Smooth muscle cell (in vitro differentiated cells): Measurements from ENCODE around the gene CIDEC. TPM values are rescaled to one million over a fixed set of nuclear protein-coding genes. Genes with fewer than 3 reads are reported as not detected.

Experiments used
- DNase-seq: peaks from one replicate; lab custom pipeline; 2025; ENCODE audit not compliant: unreplicated experiment; lab: John Stamatoyannopoulos, UW
- H2AFZ ChIP-seq: fragments of 200-600 bp; sonication (generic); 2 replicates; pipeline ENCODE4 v1.6.0; 2016; ENCODE audit warnings: antibody characterized with exemption, low read depth, mild to moderate bottlenecking
- H3F3A ChIP-seq: fragments of 200-600 bp; sonication (generic); 2 replicates; pipeline ENCODE4 v1.6.0; 2017; ENCODE audit warnings: antibody characterized with exemption, low read depth
- H3K27ac ChIP-seq: fragments of 200-600 bp; sonication (generic); 2 replicates; pipeline ENCODE4 v1.5.1; 2016; ENCODE audit warnings: low read depth, mild to moderate bottlenecking
- H3K27me3 ChIP-seq: fragments of 200-600 bp; sonication (generic); 2 replicates; pipeline ENCODE4 v1.6.1; 2016; ENCODE audit warnings: low read depth, mild to moderate bottlenecking
- H3K36me3 ChIP-seq: fragments of 200-600 bp; sonication (generic); 2 replicates; pipeline ENCODE4 v1.5.1; 2016; ENCODE audit warnings: low read depth
- H3K4me1 ChIP-seq: fragments of 200-600 bp; sonication (generic); 2 replicates; pipeline ENCODE4 v1.5.1; 2016; ENCODE audit warnings: low read depth
- H3K4me2 ChIP-seq: fragments of 200-600 bp; sonication (generic); 2 replicates; pipeline ENCODE4 v1.6.0; 2016; ENCODE audit warnings: mild to moderate bottlenecking
- H3K4me3 ChIP-seq: fragments of 200-600 bp; sonication (generic); 2 replicates; pipeline ENCODE4 v1.5.1; 2016; ENCODE audit warnings: mild to moderate bottlenecking
- H3K79me2 ChIP-seq: fragments of 200-600 bp; sonication (generic); 2 replicates; pipeline ENCODE4 v1.6.0; 2016; ENCODE audit warnings: low read depth, mild to moderate bottlenecking
- H3K9ac ChIP-seq: fragments of 200-600 bp; sonication (generic); 2 replicates; pipeline ENCODE4 v1.6.0; 2016; ENCODE audit warnings: low read depth
- H3K9me3 ChIP-seq: fragments of 200-600 bp; sonication (generic); replicated peaks from 2 replicates; pipeline ENCODE4 v1.5.1; 2016; ENCODE audit warnings: low read depth
- H4K20me1 ChIP-seq: fragments of 200-600 bp; sonication (generic); 2 replicates; pipeline ENCODE4 v1.6.0; 2016; ENCODE audit warnings: low read depth
- WGBS: methylation state at CpG from one replicate; pipeline ENCODE4 v1.1.7; 2016; ENCODE audit warnings: low lambda C conversion rate; 5-methylcytosine and 5-hydroxymethylcytosine counted together
- polyA plus RNA-seq: library from polyadenylated mRNA; unstranded; fragments of >200 nt; fragmentation: Nextera tagmentation; extraction: Ambion mirVana; gene quantifications from 2 replicates; pipeline ENCODE4 v1.2.1, GENCODE V29; 2016
- total RNA-seq: library from RNA; depleted of rRNA; stranded (reverse); fragments of >200 nt; gene quantifications from 2 replicates; pipeline ENCODE4 v1.2.3, GENCODE V29; 2014
- TF ChIP-seq, protein P1 (sequence below): fragments of 200-600 bp; sonication (generic); IDR thresholded peaks from 2 replicates; pipeline ENCODE4 v1.5.1; 2017; ENCODE audit warnings: borderline replicate concordance, mild to moderate bottlenecking, antibody characterized with exemption; ENCODE audit not compliant: insufficient read depth, poor library complexity, severe bottlenecking

CIDEC gene
- total and polyA plus RNA-seq, 2 experiments from 2014 or later, result not detected

DNA sequence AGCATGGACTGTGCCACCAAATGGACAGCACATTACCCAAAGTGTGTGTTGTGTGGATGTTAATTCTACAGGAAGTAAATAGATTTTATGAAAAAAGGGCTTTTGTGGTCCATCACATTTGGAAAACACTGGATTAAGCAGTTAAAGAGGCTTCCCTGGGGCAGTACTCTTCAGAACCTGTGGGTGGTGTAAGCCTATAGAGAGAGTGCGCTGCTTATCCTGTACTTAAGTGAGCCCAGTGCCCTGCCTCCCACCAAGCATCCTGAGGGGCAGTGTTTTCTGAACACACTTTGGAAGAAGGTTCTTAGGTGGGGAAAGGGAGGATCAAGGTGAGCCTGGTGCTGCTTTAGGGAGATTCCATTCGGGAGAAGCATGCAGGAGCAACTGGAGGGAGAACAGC, 59.1 kb downstream of the CIDEC start:
- H4K20me1 ChIP-seq, result no peaks in the 10 kb centered on the region
- no peak overlapping the region for H3K4me3 ChIP-seq
- no peak overlapping the region for H3K27ac ChIP-seq
- H2AFZ ChIP-seq, result no peak overlapping the region
- H3K4me2 ChIP-seq, result no peak overlapping the region
- H3K9ac ChIP-seq, result no peak overlapping the region
- H3F3A ChIP-seq, result no peaks in the 10 kb centered on the region
- H3K9me3 ChIP-seq, result no peaks in the 10 kb centered on the region
- H3K79me2 ChIP-seq, result no peaks in the 10 kb centered on the region
- no peaks in the 10 kb centered on the region for H3K36me3 ChIP-seq
- TF ChIP-seq, protein P1, sequence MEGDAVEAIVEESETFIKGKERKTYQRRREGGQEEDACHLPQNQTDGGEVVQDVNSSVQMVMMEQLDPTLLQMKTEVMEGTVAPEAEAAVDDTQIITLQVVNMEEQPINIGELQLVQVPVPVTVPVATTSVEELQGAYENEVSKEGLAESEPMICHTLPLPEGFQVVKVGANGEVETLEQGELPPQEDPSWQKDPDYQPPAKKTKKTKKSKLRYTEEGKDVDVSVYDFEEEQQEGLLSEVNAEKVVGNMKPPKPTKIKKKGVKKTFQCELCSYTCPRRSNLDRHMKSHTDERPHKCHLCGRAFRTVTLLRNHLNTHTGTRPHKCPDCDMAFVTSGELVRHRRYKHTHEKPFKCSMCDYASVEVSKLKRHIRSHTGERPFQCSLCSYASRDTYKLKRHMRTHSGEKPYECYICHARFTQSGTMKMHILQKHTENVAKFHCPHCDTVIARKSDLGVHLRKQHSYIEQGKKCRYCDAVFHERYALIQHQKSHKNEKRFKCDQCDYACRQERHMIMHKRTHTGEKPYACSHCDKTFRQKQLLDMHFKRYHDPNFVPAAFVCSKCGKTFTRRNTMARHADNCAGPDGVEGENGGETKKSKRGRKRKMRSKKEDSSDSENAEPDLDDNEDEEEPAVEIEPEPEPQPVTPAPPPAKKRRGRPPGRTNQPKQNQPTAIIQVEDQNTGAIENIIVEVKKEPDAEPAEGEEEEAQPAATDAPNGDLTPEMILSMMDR, result peak; percentile 8
- no peaks in the 10 kb centered on the region for H3K27me3 ChIP-seq
- no peak for DNase-seq
- WGBS, result 44% methylated on average over 2 of the region's 2 CpGs
- H3K4me1 ChIP-seq, result no peaks in the 10 kb centered on the region

DNA sequence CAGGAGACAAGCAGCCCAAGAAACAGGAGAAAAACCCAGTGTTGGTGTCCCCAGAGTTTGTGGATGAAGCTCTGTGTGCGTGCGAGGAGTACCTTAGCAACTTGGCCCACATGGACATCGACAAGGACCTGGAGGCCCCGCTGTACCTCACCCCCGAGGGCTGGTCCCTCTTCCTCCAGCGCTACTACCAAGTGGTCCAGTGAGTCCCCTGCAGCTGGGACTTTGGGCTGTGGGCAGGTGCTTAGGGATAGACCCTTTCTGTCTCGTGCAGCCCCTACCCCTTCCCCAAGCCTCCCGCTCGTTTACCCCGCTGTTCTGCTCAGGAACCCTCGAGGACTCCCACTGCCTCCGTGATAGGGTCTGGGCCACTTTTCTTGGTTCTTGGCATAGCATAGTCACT, 59.5 kb downstream of the CIDEC start:
- Histone ChIP-seq H3K4me1 (no peaks in the 10 kb centered on the region), H3K36me3 (no peaks in the 10 kb centered on the region), H3K9me3 (no peaks in the 10 kb centered on the region), H3K4me2 (no peak overlapping the region), H3K27ac (no peak overlapping the region), H3F3A (no peaks in the 10 kb centered on the region), H3K79me2 (no peaks in the 10 kb centered on the region), H3K9ac (no peak overlapping the region), H3K27me3 (no peaks in the 10 kb centered on the region), H4K20me1 (no peaks in the 10 kb centered on the region), H3K4me3 (no peak overlapping the region), H2AFZ (no peak overlapping the region)
- 88% methylated on average over 12 of the region's 12 CpGs for WGBS
- TF ChIP-seq, protein P1, result no peak
- DNase-seq, result no peak

DNA sequence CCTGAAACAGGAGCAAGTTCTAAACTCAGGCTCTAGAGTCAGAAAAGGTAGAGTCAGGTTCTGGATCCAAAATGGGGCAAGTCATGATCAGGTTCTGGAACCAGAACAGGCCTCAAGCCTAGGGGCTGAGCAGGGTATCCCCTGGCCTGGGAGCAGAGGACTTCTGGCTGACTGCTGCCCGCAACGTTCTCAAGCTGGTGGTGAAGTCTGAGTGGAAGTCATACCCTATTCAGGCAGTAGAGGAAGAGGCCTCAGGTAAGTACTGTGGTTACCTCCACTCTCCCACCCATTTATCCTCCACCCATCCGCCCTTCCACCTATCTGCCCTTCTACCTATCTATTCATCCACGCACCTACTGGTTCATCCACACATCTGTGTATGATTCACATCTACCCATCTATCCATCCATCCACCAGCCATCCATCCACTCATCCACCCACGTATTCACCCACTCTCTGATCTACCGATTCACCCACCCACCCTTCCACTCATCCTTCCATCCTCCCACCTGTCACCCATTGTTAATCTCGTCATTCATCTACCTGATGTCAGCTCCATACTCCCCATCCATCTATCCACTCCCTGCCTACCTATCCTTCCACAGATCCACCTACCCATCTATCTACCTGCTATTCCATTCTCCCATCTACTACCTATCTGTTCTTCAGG, 61.3 kb downstream of the CIDEC start:
- Histone ChIP-seq H2AFZ (no peak overlapping the region), H3K4me3 (no peak overlapping the region), H3K79me2 (no peaks in the 10 kb centered on the region), H3F3A (no peaks in the 10 kb centered on the region), H3K4me1 (no peaks in the 10 kb centered on the region), H3K27me3 (no peaks in the 10 kb centered on the region), H4K20me1 (no peaks in the 10 kb centered on the region), H3K4me2 (no peak overlapping the region), H3K9me3 (no peaks in the 10 kb centered on the region), H3K36me3 (no peaks in the 10 kb centered on the region), H3K9ac (no peak overlapping the region), H3K27ac (no peak overlapping the region)
- 84% methylated on average over 7 of the region's 7 CpGs for WGBS
- TF ChIP-seq, protein P1, result no peak
- DNase-seq, result no peak

DNA sequence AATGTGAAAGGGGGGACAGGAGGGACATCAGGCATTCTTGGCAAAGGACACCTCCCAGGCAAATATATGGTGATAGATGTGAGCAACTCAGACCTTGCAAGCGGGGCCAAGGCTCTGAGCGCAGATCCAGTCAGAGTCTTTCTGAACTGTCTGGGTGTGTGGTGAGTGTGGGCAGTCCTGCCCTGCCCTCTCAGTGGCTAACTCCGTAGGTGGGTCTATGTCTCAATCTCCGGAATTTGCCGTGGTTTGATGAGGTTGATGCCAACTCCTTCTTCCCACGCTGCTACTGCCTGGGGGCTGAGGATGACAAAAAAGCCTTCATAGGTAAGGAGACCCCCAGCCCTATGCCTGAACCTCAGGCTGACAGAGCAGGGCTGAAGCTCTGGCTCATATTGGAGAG, 62.6 kb downstream of the CIDEC start:
- Histone ChIP-seq H3K4me3 (no peak overlapping the region), H2AFZ (no peak overlapping the region), H3K4me1 (no peaks in the 10 kb centered on the region), H4K20me1 (no peaks in the 10 kb centered on the region), H3K36me3 (no peaks in the 10 kb centered on the region), H3K9me3 (no peaks in the 10 kb centered on the region), H3K79me2 (no peaks in the 10 kb centered on the region), H3K27me3 (no peaks in the 10 kb centered on the region), H3F3A (no peaks in the 10 kb centered on the region), H3K27ac (no peak overlapping the region), H3K9ac (no peak overlapping the region), H3K4me2 (no peak overlapping the region)
- DNase-seq, result no peak
- WGBS, result 83% methylated on average over 6 of the region's 6 CpGs
- TF ChIP-seq, protein P1, result no peak
